ENCODE measurements around the gene ABCB8. TPM values are rescaled to one million over a fixed set of nuclear protein-coding genes. Genes with fewer than 3 reads are reported as not detected.

The ABCB8 gene
- total and polyA plus RNA-seq, 2 donors (not counting 1 experiment from before 2014, with no cell fraction given) = 41.4 to 69.7 TPM

DNA sequence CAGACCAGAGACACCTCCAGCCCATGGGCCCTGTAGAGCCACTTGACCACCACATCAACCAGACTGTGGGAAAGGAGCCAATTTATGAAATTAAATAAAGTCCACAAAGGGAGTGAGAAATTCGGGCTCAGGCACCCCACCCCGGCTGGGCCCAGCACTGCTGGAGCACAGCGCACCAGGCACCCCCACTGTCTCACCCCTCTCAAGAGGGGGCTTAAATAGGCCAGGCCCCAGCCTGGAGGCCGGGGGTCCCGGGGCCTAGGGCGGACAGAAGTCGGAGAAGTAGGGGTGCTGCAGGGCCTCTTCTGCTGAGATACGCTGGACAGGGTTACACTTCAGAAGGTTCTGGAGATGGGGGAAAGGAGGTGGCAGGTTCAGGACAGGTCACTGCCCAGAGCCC lies 25.5 kb downstream of the ABCB8 start:
- CTCF ChIA-PET = no interaction called here
- Histone ChIP-seq H3K36me3 (replicated peaks in 1 of 2; ENCODE audit: control extremely low read depth in 1 of 2, control insufficient read depth in 1 of 2, extremely low read depth in 1 of 2, insufficient read depth in 2 of 2, low read length in 1 of 2) (no peaks in the 10 kb centered on the region), H3K4me1 (ENCODE audit: control insufficient read depth in 2 of 2, insufficient read depth in 2 of 2, low read length in 2 of 2) (peaks cover 13 to 18% of the 10 kb centered on the region in 2 donors), H3K9me3 (ENCODE audit: control extremely low read depth in 1 of 3, control insufficient read depth in 2 of 3, insufficient read depth in 1 of 3, low read length in 2 of 3) (no peaks in the 10 kb centered on the region), H3K4me3 (ENCODE audit: control extremely low read depth in 1 of 5, extremely low read depth in 1 of 5, insufficient read depth in 1 of 5, low read depth in 2 of 5, low read length in 4 of 5) (no peak overlapping the region), H3K27me3 (replicated peaks in 1 of 4; ENCODE audit: control extremely low read depth in 1 of 4, control insufficient read depth in 3 of 4, insufficient read depth in 4 of 4, low read length in 3 of 4) (peaks cover 0 to 13% (median 3%) of the 10 kb centered on the region in 4 experiments), H3K79me2 (ENCODE audit: control insufficient read depth, insufficient read depth, low read length) (peaks cover 6% of the 10 kb centered on the region), H3K4me2 (replicated peaks; ENCODE audit: low read depth, low read length, poor library complexity, severe bottlenecking) (no peak overlapping the region), H3K9ac (ENCODE audit: low read length) (no peak overlapping the region), H2AFZ (ENCODE audit: insufficient read depth, low read depth, low read length, poor library complexity, severe bottlenecking) (no peak overlapping the region), H4K20me1 (ENCODE audit: control insufficient read depth, insufficient read depth, low read length, poor library complexity, severe bottlenecking) (no peaks in the 10 kb centered on the region), H3K27ac (ENCODE audit: low read length in 2 of 2) (no peak overlapping the region)
- DNase-seq (no peak), ATAC-seq (ENCODE audit: low read depth) (no peak)
- 95% methylated on average over 6 of the region's 8 CpGs for WGBS (ENCODE audit: insufficient coverage)
- Mint-ChIP-seq H3K9me3 (ENCODE audit: insufficient read depth) (no peaks in the 10 kb centered on the region), H3K4me1 (peaks cover 19% of the 10 kb centered on the region), H3K4me3 (no peak overlapping the region), H3K27ac (no peak overlapping the region), H3K27me3 (peaks cover 6% of the 10 kb centered on the region)
- TF ChIP-seq, protein P1, sequence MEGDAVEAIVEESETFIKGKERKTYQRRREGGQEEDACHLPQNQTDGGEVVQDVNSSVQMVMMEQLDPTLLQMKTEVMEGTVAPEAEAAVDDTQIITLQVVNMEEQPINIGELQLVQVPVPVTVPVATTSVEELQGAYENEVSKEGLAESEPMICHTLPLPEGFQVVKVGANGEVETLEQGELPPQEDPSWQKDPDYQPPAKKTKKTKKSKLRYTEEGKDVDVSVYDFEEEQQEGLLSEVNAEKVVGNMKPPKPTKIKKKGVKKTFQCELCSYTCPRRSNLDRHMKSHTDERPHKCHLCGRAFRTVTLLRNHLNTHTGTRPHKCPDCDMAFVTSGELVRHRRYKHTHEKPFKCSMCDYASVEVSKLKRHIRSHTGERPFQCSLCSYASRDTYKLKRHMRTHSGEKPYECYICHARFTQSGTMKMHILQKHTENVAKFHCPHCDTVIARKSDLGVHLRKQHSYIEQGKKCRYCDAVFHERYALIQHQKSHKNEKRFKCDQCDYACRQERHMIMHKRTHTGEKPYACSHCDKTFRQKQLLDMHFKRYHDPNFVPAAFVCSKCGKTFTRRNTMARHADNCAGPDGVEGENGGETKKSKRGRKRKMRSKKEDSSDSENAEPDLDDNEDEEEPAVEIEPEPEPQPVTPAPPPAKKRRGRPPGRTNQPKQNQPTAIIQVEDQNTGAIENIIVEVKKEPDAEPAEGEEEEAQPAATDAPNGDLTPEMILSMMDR (IDR thresholded peaks at IDR 0.05) = no peak
- TF ChIP-seq EZH2 (IDR thresholded peaks at IDR 0.05; ENCODE audit: borderline replicate concordance, insufficient read depth, low read depth, low read length, poor library complexity, severe bottlenecking) = no peak
- intact Hi-C loops (cut with micrococcal nuclease) = no loop called here
- POLR2A ChIA-PET = no interaction called here

DNA sequence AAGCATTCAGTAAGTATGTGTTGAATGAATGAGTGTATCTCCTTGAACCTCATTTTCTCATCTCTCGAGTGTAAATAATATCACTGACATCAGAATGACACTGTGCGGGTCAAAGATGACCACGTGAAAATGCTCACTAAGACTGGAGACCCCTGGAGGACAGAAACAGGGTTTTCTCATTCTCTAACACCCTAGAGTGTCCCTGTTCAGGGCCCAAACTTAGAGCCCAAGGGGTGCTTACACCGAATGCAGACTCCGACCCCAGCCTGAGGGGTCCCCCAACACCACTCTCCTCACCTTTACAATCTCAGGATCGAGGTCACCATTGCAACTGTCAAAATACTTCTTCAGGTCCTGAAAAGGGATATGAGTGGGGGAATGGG lies 28.0 kb downstream of the ABCB8 start:
- ATAC-seq (ENCODE audit: low read depth) (no peak), DNase-seq (no peak)
- Histone ChIP-seq H2AFZ (ENCODE audit: insufficient read depth, low read depth, low read length, poor library complexity, severe bottlenecking) (no peak overlapping the region), H3K27me3 (replicated peaks in 1 of 4; ENCODE audit: control extremely low read depth in 1 of 4, control insufficient read depth in 3 of 4, insufficient read depth in 4 of 4, low read length in 3 of 4) (peaks cover 0 to 9% (median 3%) of the 10 kb centered on the region in 4 experiments), H4K20me1 (ENCODE audit: control insufficient read depth, insufficient read depth, low read length, poor library complexity, severe bottlenecking) (peaks cover 14% of the 10 kb centered on the region), H3K4me3 (ENCODE audit: control extremely low read depth in 1 of 5, extremely low read depth in 1 of 5, insufficient read depth in 1 of 5, low read depth in 2 of 5, low read length in 4 of 5) (no peak overlapping the region), H3K36me3 (replicated peaks in 1 of 2; ENCODE audit: control extremely low read depth in 1 of 2, control insufficient read depth in 1 of 2, extremely low read depth in 1 of 2, insufficient read depth in 2 of 2, low read length in 1 of 2) (no peaks in the 10 kb centered on the region), H3K9ac (ENCODE audit: low read length) (no peak overlapping the region), H3K9me3 (ENCODE audit: control extremely low read depth in 1 of 3, control insufficient read depth in 2 of 3, insufficient read depth in 1 of 3, low read length in 2 of 3) (no peaks in the 10 kb centered on the region), H3K4me2 (replicated peaks; ENCODE audit: low read depth, low read length, poor library complexity, severe bottlenecking) (no peak overlapping the region), H3K4me1 (ENCODE audit: control insufficient read depth in 2 of 2, insufficient read depth in 2 of 2, low read length in 2 of 2) (peaks cover 26 to 36% of the 10 kb centered on the region in 2 donors), H3K27ac (ENCODE audit: low read length in 2 of 2) (no peak overlapping the region), H3K79me2 (ENCODE audit: control insufficient read depth, insufficient read depth, low read length) (peaks cover 24% of the 10 kb centered on the region)
- no peak overlapping the region for H3K27ac Mint-ChIP-seq
- intact Hi-C loops (cut with micrococcal nuclease) = loop anchor here (5.0 kb wide), 1 partner anchor 44 kb away; no protein-coding TSS in a partner anchor
- TF ChIP-seq EZH2 (IDR thresholded peaks at IDR 0.05; ENCODE audit: borderline replicate concordance, insufficient read depth, low read depth, low read length, poor library complexity, severe bottlenecking) = no peak
- TF ChIP-seq, protein P1 (IDR thresholded peaks at IDR 0.05) = no peak
- peaks cover 6% of the 10 kb centered on the region for H3K27me3 Mint-ChIP-seq
- peaks cover 36% of the 10 kb centered on the region for H3K4me1 Mint-ChIP-seq
- peak overlapping the region; percentile 96 for H3K4me3 Mint-ChIP-seq
- no peaks in the 10 kb centered on the region for H3K9me3 Mint-ChIP-seq (ENCODE audit: insufficient read depth)
- POLR2A ChIA-PET = no interaction called here
- CTCF ChIA-PET = no interaction called here
- WGBS (ENCODE audit: insufficient coverage) = 96% methylated on average over 4 of the region's 6 CpGs
